ENCODE measurements around the gene PDLIM1.

GRCh38 chr10:95334805-95335144, 44.0 kb upstream of the PDLIM1 start:
- TF ChIP-seq CTCF (conservative IDR thresholded peaks at IDR 0.05; ENCODE audit: low read depth in 2 of 2) (no peak), REST (IDR thresholded peaks at IDR 0.05; ENCODE audit: unreplicated experiment) (no peak), POLR2AphosphoS5 (IDR thresholded peaks at IDR 0.05; ENCODE audit: low read depth) (no peak), EZH2 (IDR thresholded peaks at IDR 0.05; ENCODE audit: low read depth, unreplicated experiment) (no peak), EZH2phosphoT487 (IDR thresholded peaks at IDR 0.05; ENCODE audit: unreplicated experiment) (no peak), JUNB (IDR thresholded peaks at IDR 0.05; ENCODE audit: unreplicated experiment) (no peak), ETS1 (IDR thresholded peaks at IDR 0.05) (no peak), STAT1 (IDR thresholded peaks at IDR 0.05; ENCODE audit: unreplicated experiment) (no peak), CREB1 (CRISPR knock-in tag; IDR thresholded peaks at IDR 0.05; ENCODE audit: low read depth) (no peak), ZNF114 (CRISPR knock-in tag; IDR thresholded peaks at IDR 0.05) (no peak), NANOG (IDR thresholded peaks at IDR 0.05; ENCODE audit: borderline replicate concordance) (no peak), ZNF331 (CRISPR knock-in tag; IDR thresholded peaks at IDR 0.05; ENCODE audit: low read depth) (no peak), ZNF462 (CRISPR knock-in tag; IDR thresholded peaks at IDR 0.05) (no peak)
